ENCODE data around the gene ARIH1.

ARIH1 gene

DNA sequence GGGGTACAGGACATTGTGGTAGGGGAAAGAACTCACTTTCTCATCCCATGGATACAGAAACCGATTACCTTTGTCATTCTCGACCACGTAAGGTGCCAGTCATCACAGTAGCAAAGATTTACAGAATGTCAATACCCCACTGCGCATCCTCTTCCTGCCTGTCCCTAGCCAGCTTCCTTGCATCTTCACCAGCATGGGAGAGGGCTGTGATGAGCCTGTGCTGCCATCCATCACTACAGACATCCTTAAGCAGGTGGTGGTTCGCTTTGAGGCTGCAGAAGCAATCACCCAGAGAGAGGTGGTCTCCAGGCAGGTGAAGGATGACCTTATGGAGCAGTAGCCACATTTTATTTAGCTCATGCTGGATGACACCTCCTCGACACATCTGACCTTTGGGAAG, 23.3 kb upstream of the ARIH1 start:
- Histone ChIP-seq H3K4me3 (ENCODE audit: severe bottlenecking) (no peak overlapping the region), H3K36me3 (ENCODE audit: low read depth) (no peaks in the 10 kb centered on the region)
- DNase-seq (ENCODE audit: low spot score) = no peak

DNA sequence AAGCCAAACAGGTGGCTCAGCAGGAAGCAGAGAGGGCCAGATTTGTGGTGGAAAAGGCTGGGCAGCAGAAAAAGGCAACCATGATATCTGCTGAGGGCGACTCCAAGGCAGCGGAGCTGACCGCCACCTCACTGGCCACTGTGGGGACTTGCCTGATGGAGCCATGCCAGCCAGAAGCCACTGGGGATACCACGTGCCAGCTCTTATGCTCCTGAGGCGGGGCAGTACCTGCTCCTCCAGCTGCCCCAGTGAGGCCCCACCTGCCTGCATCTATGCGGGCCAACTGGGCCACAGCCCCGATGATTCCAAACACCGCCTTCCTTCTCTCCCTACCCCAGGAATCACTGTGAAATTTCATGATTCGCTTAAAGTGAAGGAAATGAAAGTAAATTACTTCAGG, 22.9 kb upstream of the ARIH1 start:
- Histone ChIP-seq H3K4me3 (ENCODE audit: severe bottlenecking) (no peak overlapping the region), H3K36me3 (ENCODE audit: low read depth) (no peaks in the 10 kb centered on the region), H3K4me1 (ENCODE audit: insufficient read depth, poor library complexity, severe bottlenecking) (no peaks in the 10 kb centered on the region), H3K27me3 (ENCODE audit: insufficient read depth, poor library complexity, severe bottlenecking) (peaks cover 3% of the 10 kb centered on the region), H3K27ac (ENCODE audit: poor library complexity, severe bottlenecking) (no peak overlapping the region), H3K9me3 (ENCODE audit: severe bottlenecking) (no peaks in the 10 kb centered on the region)
- TF ChIP-seq, protein P1, sequence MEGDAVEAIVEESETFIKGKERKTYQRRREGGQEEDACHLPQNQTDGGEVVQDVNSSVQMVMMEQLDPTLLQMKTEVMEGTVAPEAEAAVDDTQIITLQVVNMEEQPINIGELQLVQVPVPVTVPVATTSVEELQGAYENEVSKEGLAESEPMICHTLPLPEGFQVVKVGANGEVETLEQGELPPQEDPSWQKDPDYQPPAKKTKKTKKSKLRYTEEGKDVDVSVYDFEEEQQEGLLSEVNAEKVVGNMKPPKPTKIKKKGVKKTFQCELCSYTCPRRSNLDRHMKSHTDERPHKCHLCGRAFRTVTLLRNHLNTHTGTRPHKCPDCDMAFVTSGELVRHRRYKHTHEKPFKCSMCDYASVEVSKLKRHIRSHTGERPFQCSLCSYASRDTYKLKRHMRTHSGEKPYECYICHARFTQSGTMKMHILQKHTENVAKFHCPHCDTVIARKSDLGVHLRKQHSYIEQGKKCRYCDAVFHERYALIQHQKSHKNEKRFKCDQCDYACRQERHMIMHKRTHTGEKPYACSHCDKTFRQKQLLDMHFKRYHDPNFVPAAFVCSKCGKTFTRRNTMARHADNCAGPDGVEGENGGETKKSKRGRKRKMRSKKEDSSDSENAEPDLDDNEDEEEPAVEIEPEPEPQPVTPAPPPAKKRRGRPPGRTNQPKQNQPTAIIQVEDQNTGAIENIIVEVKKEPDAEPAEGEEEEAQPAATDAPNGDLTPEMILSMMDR (IDR thresholded peaks at IDR 0.05; ENCODE audit: poor library complexity, severe bottlenecking) = no peak
- ATAC-seq (ENCODE audit: low read depth) (no peak), DNase-seq (ENCODE audit: low spot score) (no peak)

More for the DNA sequence above, 23.3 kb upstream of the ARIH1 start:
- TF ChIP-seq, protein P1 (IDR thresholded peaks at IDR 0.05; ENCODE audit: poor library complexity, severe bottlenecking) = no peak
- no peaks in the 10 kb centered on the region for H3K9me3 ChIP-seq (ENCODE audit: severe bottlenecking)
- H3K27me3 ChIP-seq (ENCODE audit: insufficient read depth, poor library complexity, severe bottlenecking) = peaks cover 3% of the 10 kb centered on the region
- no peaks in the 10 kb centered on the region for H3K4me1 ChIP-seq (ENCODE audit: insufficient read depth, poor library complexity, severe bottlenecking)
- ATAC-seq (ENCODE audit: low read depth) = 0 out of 3 replicates have a peak, but pooled peaks have one; percentile 31
- H3K27ac ChIP-seq (ENCODE audit: poor library complexity, severe bottlenecking) = no peak overlapping the region

DNA sequence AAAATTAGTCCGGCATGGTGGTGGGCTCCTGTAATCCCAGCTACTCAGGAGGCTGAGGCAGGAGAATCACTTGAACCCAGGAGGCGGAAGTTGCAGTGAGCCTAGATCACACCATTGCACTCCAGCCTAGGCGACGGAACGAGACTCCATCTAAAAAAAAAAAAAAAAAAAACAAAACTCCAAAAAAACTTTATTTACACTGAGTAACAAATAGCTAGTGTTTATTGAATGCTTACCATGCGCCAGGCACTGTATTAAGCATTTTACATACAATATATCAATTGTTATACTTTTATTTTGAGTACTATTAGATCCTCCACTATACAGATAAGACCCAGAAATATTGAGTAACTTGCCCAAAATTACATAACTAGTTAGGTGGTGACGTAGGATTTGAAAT, 17.4 kb upstream of the ARIH1 start:
- DNase-seq (ENCODE audit: low spot score) = no peak
- Histone ChIP-seq H3K9me3 (ENCODE audit: severe bottlenecking) (no peaks in the 10 kb centered on the region), H3K4me1 (ENCODE audit: insufficient read depth, poor library complexity, severe bottlenecking) (no peaks in the 10 kb centered on the region), H3K27ac (ENCODE audit: poor library complexity, severe bottlenecking) (no peak overlapping the region), H3K4me3 (ENCODE audit: severe bottlenecking) (no peak overlapping the region), H3K36me3 (ENCODE audit: low read depth) (no peaks in the 10 kb centered on the region), H3K27me3 (ENCODE audit: insufficient read depth, poor library complexity, severe bottlenecking) (no peaks in the 10 kb centered on the region)
- TF ChIP-seq, protein P1 (IDR thresholded peaks at IDR 0.05; ENCODE audit: poor library complexity, severe bottlenecking) = no peak
- ATAC-seq (ENCODE audit: low read depth) = no peak

DNA sequence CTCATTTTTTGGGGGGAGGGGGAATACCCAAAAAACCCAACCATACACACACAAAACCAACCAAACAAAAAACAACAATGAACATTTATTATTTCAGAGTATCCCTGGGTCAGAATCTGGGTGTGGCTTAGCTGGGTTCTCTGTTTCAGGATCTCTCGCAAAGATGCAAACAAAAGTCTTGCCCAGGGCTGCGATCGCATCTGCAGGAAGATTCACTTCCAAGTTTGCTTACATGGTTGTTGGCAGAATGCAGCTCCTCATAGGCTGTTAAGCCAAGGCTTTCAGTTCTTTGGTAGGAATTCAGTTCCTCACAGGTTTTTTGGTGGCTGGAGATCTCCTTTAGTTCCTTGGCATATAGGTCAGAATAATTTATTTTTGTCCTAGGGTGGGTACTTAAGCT, 13.7 kb upstream of the ARIH1 start:
- ATAC-seq (ENCODE audit: low read depth) (no peak), DNase-seq (ENCODE audit: low spot score) (no peak)
- TF ChIP-seq, protein P1 (IDR thresholded peaks at IDR 0.05; ENCODE audit: poor library complexity, severe bottlenecking) = no peak
- H3K9me3 ChIP-seq (ENCODE audit: severe bottlenecking) = no peaks in the 10 kb centered on the region
- no peaks in the 10 kb centered on the region for H3K27me3 ChIP-seq (ENCODE audit: insufficient read depth, poor library complexity, severe bottlenecking)
- H3K36me3 ChIP-seq (ENCODE audit: low read depth) = no peaks in the 10 kb centered on the region
- H3K4me1 ChIP-seq (ENCODE audit: insufficient read depth, poor library complexity, severe bottlenecking) = no peaks in the 10 kb centered on the region
- no peak overlapping the region for H3K27ac ChIP-seq (ENCODE audit: poor library complexity, severe bottlenecking)
- no peak overlapping the region for H3K4me3 ChIP-seq (ENCODE audit: severe bottlenecking)

DNA sequence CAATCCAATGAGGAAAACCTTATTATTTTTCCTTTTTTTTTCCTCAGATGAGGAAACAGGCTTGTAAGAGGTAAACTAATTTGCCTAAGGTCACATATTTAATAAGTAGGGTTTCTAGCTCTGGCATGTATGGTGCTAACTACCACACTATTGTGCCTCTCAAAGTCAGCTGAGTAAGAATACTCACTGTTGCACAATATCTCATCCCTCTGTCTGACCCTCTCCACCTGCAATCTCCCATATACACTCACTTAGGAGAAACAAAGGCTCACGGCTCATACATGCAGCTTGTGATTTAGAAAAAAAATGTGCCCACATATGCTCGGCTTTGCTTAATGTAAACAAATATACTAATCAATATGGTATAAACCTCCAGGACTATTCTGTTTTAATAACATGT, 10.4 kb upstream of the ARIH1 start:
- Histone ChIP-seq H3K27me3 (ENCODE audit: insufficient read depth, poor library complexity, severe bottlenecking) (no peaks in the 10 kb centered on the region), H3K27ac (ENCODE audit: poor library complexity, severe bottlenecking) (no peak overlapping the region), H3K4me1 (ENCODE audit: insufficient read depth, poor library complexity, severe bottlenecking) (no peaks in the 10 kb centered on the region), H3K4me3 (ENCODE audit: severe bottlenecking) (no peak overlapping the region), H3K36me3 (ENCODE audit: low read depth) (no peaks in the 10 kb centered on the region), H3K9me3 (ENCODE audit: severe bottlenecking) (no peaks in the 10 kb centered on the region)
- no peak for ATAC-seq (ENCODE audit: low read depth)
- DNase-seq (ENCODE audit: low spot score) = no peak
- TF ChIP-seq, protein P1 (IDR thresholded peaks at IDR 0.05; ENCODE audit: poor library complexity, severe bottlenecking) = no peak

Measured in RWPE2 (cell line).